GM18951 (cell line): Measurements from ENCODE around the gene SCN5A.

ENCODE experiments used
- POLR2A ChIP-seq: IDR thresholded peaks from 4 replicates; pipeline ENCODE4 v1.6.1; 2011; ENCODE audit warnings: mild to moderate bottlenecking; ENCODE audit not compliant: insufficient read length, insufficient read depth; ENCODE audit errors: extremely low read depth
- in situ Hi-C: fragments of 300-500 bp; cut with MboI; formaldehyde crosslinking; loops from one replicate; pipeline ENCODE4 v1.12.0; 2022; ENCODE audit warnings: low sequenced_read_pairs, mixed read lengths, inconsistent platforms; ENCODE audit not compliant: unreplicated experiment

SCN5A gene

DNA sequence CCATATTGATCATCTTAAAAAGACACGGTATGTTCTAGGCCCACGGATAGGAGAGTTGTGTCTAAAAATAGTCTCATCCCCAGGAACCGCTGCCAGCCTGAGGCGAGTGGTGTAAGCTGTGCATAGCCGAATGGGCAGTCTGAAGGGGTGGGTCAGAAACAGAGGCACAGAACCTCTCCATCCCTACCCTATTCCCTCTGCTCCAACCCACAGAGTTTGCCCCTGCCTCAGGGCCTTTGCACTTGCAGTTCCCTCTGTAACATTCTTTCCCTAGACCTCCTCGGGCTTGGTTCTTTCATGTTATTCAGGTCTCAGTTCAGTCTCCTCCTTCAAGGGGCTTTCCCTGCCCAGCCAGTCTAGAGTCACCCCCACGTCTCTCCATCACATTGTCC is 4.8 kb downstream of the SCN5A start:
- in situ Hi-C loops, result no loop called here
- no peak for TF ChIP-seq POLR2A

DNA sequence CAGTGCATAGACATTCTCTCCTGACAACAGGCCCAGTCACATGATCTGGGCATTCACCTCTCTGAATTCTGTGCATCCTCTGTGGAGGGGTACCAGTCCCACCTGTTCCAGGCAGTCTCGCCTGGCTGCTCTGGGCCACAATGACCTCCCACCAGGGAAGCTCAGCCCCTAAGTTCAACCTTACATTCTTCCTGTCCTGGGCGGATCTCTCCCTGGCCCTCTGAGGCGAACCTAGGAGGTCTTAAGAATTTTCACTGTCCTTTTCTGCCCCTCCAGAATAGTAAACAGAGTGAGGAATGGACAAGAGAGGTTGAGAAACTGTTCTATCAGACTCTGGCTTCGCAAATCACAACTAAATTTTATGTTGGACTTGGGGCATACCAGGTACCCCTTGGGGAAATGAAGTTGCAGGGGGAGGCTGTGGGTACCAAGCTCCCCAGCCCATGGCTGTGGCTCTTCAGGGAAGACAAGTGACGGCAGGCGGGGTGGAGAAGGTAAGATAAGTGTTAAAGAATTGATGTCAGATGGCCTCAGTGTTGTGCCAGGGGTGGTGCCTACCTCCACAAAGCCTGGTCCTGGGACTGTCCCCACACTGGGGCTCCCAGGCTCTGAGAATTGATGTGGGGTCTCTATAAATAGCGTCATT is 5.3 kb downstream of the SCN5A start:
- TF ChIP-seq POLR2A, result no peak
- in situ Hi-C loops, result no loop called here

DNA sequence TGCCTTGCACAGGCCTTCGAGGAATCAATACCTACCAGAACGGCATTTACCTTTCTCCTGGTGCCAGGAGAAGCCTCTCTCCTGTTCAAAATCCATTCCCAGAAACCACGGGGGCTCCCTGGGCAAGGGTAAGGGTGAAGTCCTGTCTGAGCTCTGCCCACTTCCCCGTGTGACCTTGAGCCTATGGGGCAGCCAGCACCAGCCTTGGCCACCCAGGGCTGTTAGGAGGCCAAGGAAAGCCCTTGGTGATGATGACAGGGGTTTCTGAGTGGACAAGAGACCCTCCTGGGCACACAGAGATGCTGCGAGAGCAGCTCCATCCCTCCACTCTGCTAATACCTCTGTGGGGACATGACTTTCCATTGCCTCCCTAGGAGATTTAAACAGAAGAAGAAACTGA is 5.9 kb downstream of the SCN5A start:
- in situ Hi-C loops, result no loop called here

DNA sequence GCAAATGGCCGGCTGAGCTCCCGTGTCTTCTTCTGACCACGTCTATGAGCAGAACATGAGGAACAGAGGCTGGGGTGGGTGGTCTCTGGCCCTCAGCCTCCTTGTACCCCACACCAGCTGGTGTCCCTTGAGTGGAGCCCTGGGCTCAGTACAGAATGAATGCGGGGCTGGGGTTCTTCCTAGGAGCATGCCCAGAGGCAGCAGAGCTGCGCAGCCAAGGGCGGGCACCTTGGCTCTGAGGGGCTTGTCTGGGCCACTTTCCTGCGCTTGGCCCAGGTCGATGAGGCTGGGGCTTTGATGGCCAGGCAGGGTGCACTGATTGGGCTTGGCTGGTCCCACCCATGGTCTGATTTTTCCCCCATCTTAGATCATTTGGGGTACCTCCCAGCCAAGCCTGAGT is 6.4 kb downstream of the SCN5A start:
- no peak for TF ChIP-seq POLR2A
- in situ Hi-C loops, result no loop called here

More for the DNA sequence above, 5.9 kb downstream of the SCN5A start:
- no peak for TF ChIP-seq POLR2A

DNA sequence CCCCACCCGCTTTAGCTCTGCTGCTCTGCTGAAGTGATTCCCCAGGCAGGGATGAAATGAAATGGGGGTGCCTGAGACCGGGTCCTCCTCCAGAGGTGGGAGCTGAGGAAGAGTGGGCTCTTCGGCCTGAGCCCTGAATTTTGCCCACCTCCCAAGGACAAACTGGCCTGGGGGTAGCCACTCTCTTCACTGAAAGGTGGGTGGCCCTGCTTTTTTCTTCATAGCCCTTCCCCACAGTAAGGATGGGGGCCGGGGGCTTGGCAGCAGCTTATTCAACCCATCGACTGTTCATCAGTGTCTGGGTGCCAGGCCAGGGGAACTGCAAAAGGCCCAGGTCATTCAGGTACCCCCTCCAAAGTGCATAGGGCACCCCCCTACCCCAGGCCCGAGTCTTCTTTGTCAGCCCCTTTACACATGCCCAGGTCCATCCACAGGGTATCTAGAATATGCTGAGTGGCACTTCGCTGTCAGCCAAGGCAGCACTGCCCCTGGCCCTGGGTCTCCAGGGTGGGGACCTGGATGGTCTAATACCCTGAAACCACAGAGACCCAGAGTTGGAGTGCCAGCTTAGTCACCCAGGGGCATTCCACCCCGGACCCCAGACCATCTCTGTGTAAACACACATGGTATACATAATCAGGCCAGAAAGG is 7.9 kb downstream of the SCN5A start:
- TF ChIP-seq POLR2A, result no peak
- in situ Hi-C loops, result no loop called here

DNA sequence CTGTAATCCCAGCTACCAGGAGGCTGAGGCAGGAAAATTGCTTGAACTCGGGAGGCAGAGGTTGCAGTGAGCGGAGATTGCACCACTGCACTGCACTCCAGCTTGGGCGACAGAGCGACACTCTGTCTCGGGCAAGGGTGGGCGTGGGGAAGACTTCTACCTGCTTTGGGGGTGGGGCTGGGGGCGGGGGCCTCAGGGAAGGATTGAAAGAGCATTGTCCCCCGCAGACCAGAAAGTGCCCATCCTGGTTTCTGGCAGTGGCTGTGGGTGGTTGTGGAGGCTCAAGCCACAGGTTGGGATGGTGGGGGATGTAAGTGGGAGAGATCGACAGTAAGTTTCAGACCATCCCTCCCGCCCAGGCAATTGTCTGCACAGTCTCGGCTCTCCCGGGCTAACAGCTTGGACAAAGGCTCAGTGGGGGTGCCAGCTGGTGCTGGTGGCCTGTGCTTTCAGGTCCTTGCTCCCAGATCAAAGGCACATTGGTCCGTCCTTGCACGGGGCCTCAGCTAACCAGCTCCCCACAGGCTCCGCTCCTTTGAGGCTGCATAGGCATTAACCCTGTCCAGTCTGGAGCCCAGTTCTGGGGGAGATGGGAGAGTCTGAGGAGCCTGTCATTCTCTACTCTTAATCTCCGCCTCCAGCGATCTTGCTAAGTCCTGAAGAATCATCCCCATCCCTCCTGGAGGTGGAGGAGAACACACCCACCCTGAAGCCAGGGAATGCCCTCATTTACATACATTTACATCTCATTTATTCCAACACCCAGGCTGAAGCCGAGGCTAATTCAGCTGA is 8.6 kb downstream of the SCN5A start:
- in situ Hi-C loops, result no loop called here
- no peak for TF ChIP-seq POLR2A

DNA sequence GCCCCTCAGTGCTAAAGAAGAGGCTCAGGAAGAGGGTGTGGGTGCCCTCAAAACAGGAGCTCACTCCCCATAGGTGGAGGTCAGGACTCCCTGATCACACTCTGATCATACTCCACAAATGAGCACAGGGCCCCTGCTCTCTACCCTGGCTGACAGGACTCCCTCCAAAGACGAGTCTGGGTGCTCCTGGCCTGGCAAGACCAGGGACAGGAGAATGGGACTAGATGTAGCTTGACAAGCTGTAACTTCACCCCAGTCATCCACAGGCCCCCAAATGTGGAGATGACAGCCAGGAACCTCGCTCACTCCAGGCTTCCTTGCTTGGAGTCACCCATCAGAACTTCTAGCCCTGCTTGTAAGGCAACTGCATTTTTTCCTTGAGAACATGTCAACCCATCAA is 11.1 kb downstream of the SCN5A start:
- in situ Hi-C loops, result no loop called here

DNA sequence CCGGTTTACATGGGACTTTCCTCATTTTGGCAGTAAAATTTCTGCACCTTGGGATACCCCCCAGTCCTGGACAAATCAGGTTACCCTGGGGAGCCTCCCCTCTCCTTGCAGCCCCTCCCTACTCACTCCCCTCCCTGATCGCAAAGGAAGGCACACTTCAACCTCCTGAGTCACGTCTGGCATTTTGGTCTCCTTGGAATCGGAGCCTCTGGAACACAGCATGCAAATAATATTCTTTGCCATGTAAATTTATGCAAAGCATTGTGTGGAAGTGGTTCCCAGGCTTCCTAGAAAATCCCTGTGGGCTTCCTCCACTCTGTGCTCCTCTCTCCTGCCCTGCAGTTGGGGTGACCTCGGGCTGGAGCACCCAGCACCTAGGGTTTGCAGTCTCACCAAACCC is 11.6 kb downstream of the SCN5A start:
- no peak for TF ChIP-seq POLR2A
- in situ Hi-C loops, result no loop called here

More for the DNA sequence above, 11.1 kb downstream of the SCN5A start:
- no peak for TF ChIP-seq POLR2A

DNA sequence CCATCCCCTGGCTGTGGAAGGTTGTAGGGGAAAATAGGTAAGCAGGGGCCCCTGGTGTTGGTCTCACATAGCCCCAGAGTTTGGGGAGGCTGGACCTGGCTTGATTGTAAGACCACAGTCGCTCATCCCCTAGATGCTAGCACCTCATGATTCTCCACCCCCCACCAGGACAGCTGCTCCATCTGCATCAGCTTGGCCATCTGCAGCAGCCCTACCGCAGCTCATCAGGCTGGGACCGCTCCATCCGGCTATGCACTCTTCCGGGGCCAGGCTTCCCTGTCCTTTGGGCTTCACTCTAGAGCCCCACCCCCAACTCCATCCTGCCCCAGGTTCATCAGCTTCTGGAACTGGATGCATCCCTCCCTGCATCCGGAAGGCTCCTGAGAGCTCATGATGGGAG is 12.6 kb downstream of the SCN5A start:
- no peak for TF ChIP-seq POLR2A
- in situ Hi-C loops, result no loop called here

DNA sequence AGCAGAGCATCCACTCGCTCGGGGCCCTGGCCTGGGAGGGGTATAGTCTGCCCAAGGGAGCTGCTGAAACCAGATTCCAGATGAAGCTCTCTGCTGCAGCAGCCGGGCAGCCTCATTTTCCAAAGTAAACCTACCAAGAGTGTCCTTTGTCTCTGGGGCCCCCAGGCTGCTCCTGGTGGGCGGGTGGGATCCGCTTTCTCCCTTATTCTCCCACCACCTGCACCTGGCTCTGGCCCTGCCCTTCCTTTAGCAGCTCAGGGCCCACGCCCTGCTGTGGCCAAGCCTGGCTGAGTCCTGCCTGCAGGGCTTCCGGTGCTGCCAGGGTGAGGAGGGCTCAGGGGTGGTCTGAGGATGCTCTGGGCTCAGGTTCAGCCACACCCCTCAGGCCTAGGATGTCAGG is 13.0 kb downstream of the SCN5A start:
- TF ChIP-seq POLR2A, result no peak
- in situ Hi-C loops, result no loop called here

DNA sequence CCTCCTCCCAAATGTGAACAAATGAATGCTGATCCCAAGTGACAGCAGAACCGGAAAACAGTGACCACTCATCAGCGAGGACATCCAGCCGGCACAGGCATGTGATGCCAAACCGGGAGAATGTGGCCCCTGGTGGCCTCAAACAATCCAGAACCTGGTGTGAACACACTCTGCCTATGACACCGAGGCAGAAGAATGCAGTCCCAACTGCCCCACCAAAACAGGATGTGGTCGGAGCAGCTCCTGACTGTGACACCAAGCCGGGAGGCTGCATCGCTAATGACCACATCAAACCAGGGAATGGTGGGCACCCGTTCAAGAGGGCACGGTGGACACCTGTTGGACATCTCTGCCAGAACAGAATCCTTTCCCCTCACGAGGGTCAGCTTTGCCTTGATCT is 15.4 kb downstream of the SCN5A start:
- in situ Hi-C loops, result no loop called here
- TF ChIP-seq POLR2A, result no peak

DNA sequence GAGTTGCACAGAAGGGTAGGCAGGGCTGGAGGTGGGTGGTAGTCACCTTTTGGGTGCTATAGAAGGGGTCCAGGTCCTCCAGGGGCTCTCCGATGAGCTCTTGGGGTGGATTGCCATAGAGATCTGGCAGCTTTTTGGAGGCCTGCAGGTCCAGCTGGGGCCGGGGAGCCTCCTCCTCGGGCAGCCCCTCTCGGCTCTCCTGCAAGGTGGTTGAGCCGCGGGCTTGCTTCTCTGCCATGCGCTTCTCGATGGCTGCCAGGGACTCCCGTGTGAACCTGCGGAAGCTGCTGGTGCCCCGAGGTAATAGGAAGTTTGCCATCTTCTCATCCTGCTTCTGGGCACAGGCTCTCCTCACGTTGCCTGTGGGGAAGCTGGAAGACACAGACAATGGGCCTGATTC is 16.5 kb downstream of the SCN5A start:
- in situ Hi-C loops, result no loop called here

DNA sequence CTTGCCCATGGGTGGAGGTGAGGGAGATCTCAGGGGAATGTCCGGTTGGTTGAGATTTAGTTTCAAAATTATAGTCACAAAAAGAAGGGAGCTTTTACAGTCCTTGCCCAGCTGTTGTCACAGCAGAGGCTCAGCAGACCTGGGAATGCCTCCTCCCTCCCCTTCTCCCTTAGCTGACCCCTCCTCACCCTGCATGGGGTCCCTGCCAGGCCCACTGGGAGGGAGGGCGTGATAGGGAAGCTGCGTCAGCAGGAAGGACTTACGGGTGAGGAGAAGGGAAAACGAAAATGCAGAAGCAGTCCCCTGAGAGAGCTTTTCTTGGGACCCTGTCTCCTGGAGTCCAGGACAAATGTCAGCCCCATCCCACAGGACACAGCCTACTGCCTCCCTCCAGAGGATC is 18.9 kb downstream of the SCN5A start:
- no peak for TF ChIP-seq POLR2A
- in situ Hi-C loops, result no loop called here

More for the DNA sequence above, 16.5 kb downstream of the SCN5A start:
- no peak for TF ChIP-seq POLR2A

DNA sequence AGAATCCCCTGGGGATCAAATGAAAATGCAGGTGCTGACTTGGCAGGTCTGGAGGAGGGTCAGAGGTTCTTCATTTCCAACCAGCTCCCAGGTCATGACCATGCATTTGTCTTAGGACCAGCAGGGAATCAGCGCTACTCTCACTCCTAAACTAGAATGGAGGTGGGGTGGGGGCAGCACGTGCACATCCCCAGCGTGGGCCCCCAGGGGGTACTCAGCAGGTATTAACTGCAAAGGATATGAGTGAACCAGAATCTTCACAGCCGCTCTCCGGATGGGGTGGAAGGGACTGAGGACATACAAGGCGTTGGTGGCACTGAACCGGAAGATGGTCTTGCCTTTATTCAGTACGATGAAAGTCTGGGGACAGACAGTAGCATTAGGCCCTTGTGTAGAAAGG is 19.4 kb downstream of the SCN5A start:
- TF ChIP-seq POLR2A, result no peak
- in situ Hi-C loops, result no loop called here
